H9 (cell line): ENCODE measurements around the gene CCSER1. TPM values are rescaled to one million over a fixed set of nuclear protein-coding genes. Genes with fewer than 3 reads are reported as not detected.

Source experiments
- DNase-seq: peaks from one replicate; pipeline ENCODE4 v3.0.0-alpha.2; 2017
- H2AFZ ChIP-seq: one replicate; pipeline ENCODE4 v1.6.1; 2013; ENCODE audit warnings: mild to moderate bottlenecking, low read length, control low read depth, moderate library complexity
- H2AK5ac ChIP-seq: 2 replicates; pipeline ENCODE4 v1.6.1; 2013; ENCODE audit warnings: low read length, control low read depth, mixed read lengths; ENCODE audit not compliant: insufficient read length
- H2BK120ac ChIP-seq: one replicate; pipeline ENCODE4 v1.6.1; 2013; ENCODE audit warnings: low read depth, mild to moderate bottlenecking, low read length, control low read depth, inconsistent platforms; ENCODE audit not compliant: poor library complexity, severe bottlenecking
- H2BK12ac ChIP-seq: 2 replicates; pipeline ENCODE4 v1.6.1; 2013; ENCODE audit warnings: low read length, control low read depth, mixed read lengths, low read depth; ENCODE audit not compliant: insufficient read length
- H2BK15ac ChIP-seq: 2 replicates; pipeline ENCODE4 v1.6.1; 2013; ENCODE audit warnings: low read depth, low read length, control low read depth
- H2BK20ac ChIP-seq: one replicate; pipeline ENCODE4 v1.6.1; 2013; ENCODE audit warnings: low read depth, mild to moderate bottlenecking, low read length, control low read depth, inconsistent platforms; ENCODE audit not compliant: poor library complexity, severe bottlenecking
- H2BK5ac ChIP-seq: 2 replicates; pipeline ENCODE4 v1.6.1; 2013; ENCODE audit warnings: low read length, control low read depth, mixed read lengths; ENCODE audit not compliant: insufficient read length
- H3K14ac ChIP-seq: 2 replicates; pipeline ENCODE4 v1.6.1; 2013; ENCODE audit warnings: low read length, control low read depth; ENCODE audit not compliant: insufficient read depth
- H3K18ac ChIP-seq: 2 replicates; pipeline ENCODE4 v1.6.1; 2013; ENCODE audit warnings: low read depth, mild to moderate bottlenecking, mixed read lengths, low read length, control low read depth; ENCODE audit not compliant: insufficient read length
- H3K23ac ChIP-seq: 2 replicates; pipeline ENCODE4 v1.6.1; 2013; ENCODE audit warnings: low read length, control low read depth, mixed read lengths, low read depth; ENCODE audit not compliant: insufficient read length
- H3K23me2 ChIP-seq: 2 replicates; pipeline ENCODE4 v1.6.1; 2013; ENCODE audit warnings: low read depth, mild to moderate bottlenecking, mixed read lengths, low read length, control low read depth; ENCODE audit not compliant: insufficient read length, poor library complexity, severe bottlenecking
- H3K27ac ChIP-seq: 2 replicates; pipeline ENCODE4 v1.5.1; 2013; ENCODE audit warnings: low read length, control low read depth, mixed read lengths, low read depth; ENCODE audit not compliant: insufficient read length
- H3K27me3 ChIP-seq: 2 replicates; pipeline ENCODE4 v1.6.1; 2013; ENCODE audit warnings: low read length, control low read depth, inconsistent platforms; ENCODE audit not compliant: insufficient read depth
- H3K4ac ChIP-seq: 2 replicates; pipeline ENCODE4 v1.6.1; 2013; ENCODE audit warnings: low read depth, mild to moderate bottlenecking, control low read depth, inconsistent platforms, low read length, moderate library complexity
- H3K4me1 ChIP-seq: 2 replicates; pipeline ENCODE4 v1.6.1; 2013; ENCODE audit warnings: low read length, control low read depth, inconsistent platforms; ENCODE audit not compliant: insufficient read depth
- H3K4me2 ChIP-seq: 2 replicates; pipeline ENCODE4 v1.6.1; 2013; ENCODE audit warnings: low read length, control low read depth, mixed read lengths; ENCODE audit not compliant: insufficient read length, insufficient read depth
- H3K56ac ChIP-seq: 2 replicates; pipeline ENCODE4 v1.6.1; 2013; ENCODE audit warnings: low read depth, mild to moderate bottlenecking, mixed read lengths, low read length, control low read depth; ENCODE audit not compliant: insufficient read length
- H3K79me1 ChIP-seq: 2 replicates; pipeline ENCODE4 v1.6.1; 2013; ENCODE audit warnings: low read depth, mild to moderate bottlenecking, moderate library complexity, low read length, control low read depth, inconsistent platforms; ENCODE audit not compliant: insufficient read depth, poor library complexity, severe bottlenecking
- H3K79me2 ChIP-seq: 2 replicates; pipeline ENCODE4 v1.6.1; 2013; ENCODE audit warnings: low read length, control low read depth, inconsistent platforms; ENCODE audit not compliant: insufficient read depth
- H3K9ac ChIP-seq: 2 replicates; pipeline ENCODE4 v1.6.1; 2013; ENCODE audit warnings: low read length, control low read depth, mixed read lengths; ENCODE audit not compliant: insufficient read length; ENCODE audit errors: extremely low read depth
- H3K9me3 ChIP-seq: one replicate; pipeline ENCODE4 v1.6.1; 2013; ENCODE audit warnings: low read depth, low read length, inconsistent platforms; ENCODE audit not compliant: control insufficient read depth
- H3T11ph ChIP-seq: one replicate; pipeline ENCODE4 v1.6.1; 2013; ENCODE audit warnings: mild to moderate bottlenecking, low read length, control low read depth, inconsistent platforms
- H4K20me1 ChIP-seq: one replicate; pipeline ENCODE4 v1.6.1; 2013; ENCODE audit not compliant: control insufficient read depth, insufficient read length, insufficient read depth
- H4K5ac ChIP-seq: 2 replicates; pipeline ENCODE4 v1.6.1; 2013; ENCODE audit warnings: low read depth, mild to moderate bottlenecking, mixed read lengths, low read length, control low read depth; ENCODE audit not compliant: insufficient read length
- H4K8ac ChIP-seq: replicated peaks from 2 replicates; pipeline ENCODE4 v1.6.1; 2013; ENCODE audit warnings: low read length, control low read depth, mixed read lengths, low read depth; ENCODE audit not compliant: insufficient read length
- H4K91ac ChIP-seq: 2 replicates; pipeline ENCODE4 v1.6.1; 2013; ENCODE audit warnings: low read depth, mild to moderate bottlenecking, moderate library complexity, mixed read lengths, low read length, control low read depth; ENCODE audit not compliant: insufficient read length
- H3K27ac Mint-ChIP-seq, 3 experiments: 2 replicates in 2 of 3; 3 replicates in 1 of 3; pipeline ENCODE4 v1.8.0; 2020 to 2021; ENCODE audit warnings: mixed read lengths in 3 of 3, mild to moderate bottlenecking in 1 of 3, moderate library complexity in 1 of 3
- H3K27me3 Mint-ChIP-seq: 2 replicates; pipeline ENCODE4 v1.8.0; 2021; ENCODE audit warnings: low read depth, mild to moderate bottlenecking, moderate library complexity, mixed read lengths
- H3K36me3 Mint-ChIP-seq, 3 experiments: 2 replicates in 2 of 3; 3 replicates in 1 of 3; pipeline ENCODE4 v1.8.0; 2020 to 2021; ENCODE audit warnings: low read depth in 3 of 3, mixed read lengths in 3 of 3; ENCODE audit not compliant: insufficient read depth in 1 of 3
- H3K4me1 Mint-ChIP-seq, 2 experiments: 2 replicates each; pipeline ENCODE4 v1.8.0; 2020; ENCODE audit warnings: mixed read lengths in 2 of 2
- H3K4me3 Mint-ChIP-seq, 2 experiments: 2 replicates in 1 of 2; 3 replicates in 1 of 2; pipeline ENCODE4 v1.8.0; 2020 to 2021; ENCODE audit warnings: mild to moderate bottlenecking in 2 of 2, mixed read lengths in 2 of 2, moderate library complexity in 1 of 2
- H3K9me3 Mint-ChIP-seq, 2 experiments: 2 replicates in 1 of 2; 3 replicates in 1 of 2; pipeline ENCODE4 v1.8.0; 2020; ENCODE audit warnings: mild to moderate bottlenecking in 2 of 2, mixed read lengths in 2 of 2, moderate library complexity in 1 of 2
- CTCF ChIP-seq: fragments of 200-600 bp; sonication (generic); conservative IDR thresholded peaks from 3 replicates; pipeline ENCODE4 v1.8.0; 2021; ENCODE audit warnings: antibody characterized with exemption, mild to moderate bottlenecking
- WGBS: extraction: QIAGEN DNeasy Blood & Tissue Kit; methylation state at CpG from one replicate; pipeline ENCODE4 v1.1.7; 2013; ENCODE audit warnings: missing lambda C conversion rate, low lambda C conversion rate, mixed read lengths; ENCODE audit not compliant: insufficient read length; ENCODE audit errors: extremely low coverage; 5-methylcytosine and 5-hydroxymethylcytosine counted together
- total RNA-seq: library from RNA; stranded (reverse); gene quantifications from 2 replicates; pipeline ENCODE4 v1.2.1, GENCODE V29; 2021

The CCSER1 gene
- total RNA-seq, 1 experiment from 2014 or later = 0.37 TPM

GRCh38 chr4:91330555-91331137, 1203.5 kb downstream of the CCSER1 start:
- no peak for DNase-seq
- no peaks in the 10 kb centered on the region for H4K20me1 ChIP-seq
- no peak overlapping the region for H4K5ac ChIP-seq
- no peak overlapping the region for H2BK5ac ChIP-seq
- H2BK120ac ChIP-seq = no peak overlapping the region
- no CpG with 5 or more reads among the region's 3 CpGs for WGBS
- H2BK15ac ChIP-seq = no peak overlapping the region
- no peak overlapping the region for H3K27ac ChIP-seq
- H2AFZ ChIP-seq = no peak overlapping the region
- Mint-ChIP-seq H3K27ac (no peak overlapping the region), H3K27me3 (no peaks in the 10 kb centered on the region; the same call in 1 of the 2 replicates), H3K4me3 (no peak overlapping the region), H3K4me1 (no peaks in the 10 kb centered on the region), H3K36me3 (peaks cover 26 to 29% (median 28%) of the 10 kb centered on the region in 3 experiments), H3K9me3 (peaks cover 29 to 35% of the 10 kb centered on the region in 2 experiments)
- H3K14ac ChIP-seq = no peak overlapping the region
- H4K91ac ChIP-seq = no peak overlapping the region
- H4K8ac ChIP-seq = no peak overlapping the region
- TF ChIP-seq CTCF = no peak
- no peak overlapping the region for H2AK5ac ChIP-seq
- no peaks in the 10 kb centered on the region for H3K27me3 ChIP-seq
- no peaks in the 10 kb centered on the region for H3K23me2 ChIP-seq
- H3K56ac ChIP-seq = no peak overlapping the region
- no peaks in the 10 kb centered on the region for H3K79me1 ChIP-seq
- H3K4ac ChIP-seq = no peak overlapping the region
- H3K79me2 ChIP-seq = no peaks in the 10 kb centered on the region
- H3K9me3 ChIP-seq = peaks cover 18% of the 10 kb centered on the region
- no peak overlapping the region for H2BK20ac ChIP-seq
- no peak overlapping the region for H3K4me2 ChIP-seq
- no peak overlapping the region for H3K18ac ChIP-seq
- H3K9ac ChIP-seq = no peak overlapping the region
- H2BK12ac ChIP-seq = no peak overlapping the region
- H3K4me1 ChIP-seq = no peaks in the 10 kb centered on the region
- H3T11ph ChIP-seq = no peak overlapping the region
- no peak overlapping the region for H3K23ac ChIP-seq
